Liver (tissue), 3 donors: ENCODE results near the gene TMEM244.

Source experiments
- FOXA1 ChIP-seq: IDR thresholded peaks from 2 replicates; pipeline ENCODE4 v1.6.1; 2016; ENCODE audit warnings: antibody characterized with exemption
- GABPA ChIP-seq, 2 donors: IDR thresholded peaks in 1 of 2; conservative IDR thresholded peaks in 1 of 2; 2 replicates each; pipeline ENCODE4 v1.6.1; 2016; ENCODE audit warnings: antibody characterized with exemption in 2 of 2, mild to moderate bottlenecking in 1 of 2, moderate library complexity in 1 of 2
- JUND ChIP-seq, 2 donors: IDR thresholded peaks; 2 replicates each; pipeline ENCODE4 v1.6.1; 2016; ENCODE audit warnings: antibody characterized with exemption in 2 of 2
- RAD21 ChIP-seq, 2 donors: IDR thresholded peaks; 2 replicates each; pipeline ENCODE4 v1.6.1; 2016; ENCODE audit warnings: antibody characterized with exemption in 2 of 2, mild to moderate bottlenecking in 2 of 2
- RXRA ChIP-seq, 2 donors: IDR thresholded peaks; 2 replicates each; pipeline ENCODE4 v1.6.1; 2017 to 2018; ENCODE audit warnings: antibody characterized with exemption in 2 of 2, mild to moderate bottlenecking in 1 of 2
- TAF1 ChIP-seq: conservative IDR thresholded peaks from 2 replicates; pipeline ENCODE4 v1.6.1; 2016; ENCODE audit warnings: antibody characterized with exemption, mild to moderate bottlenecking
- YY1 ChIP-seq: IDR thresholded peaks from 2 replicates; pipeline ENCODE4 v1.6.1; 2016; ENCODE audit warnings: antibody characterized with exemption, mild to moderate bottlenecking
- TF ChIP-seq, protein P1 (sequence below): IDR thresholded peaks from 2 replicates; pipeline ENCODE4 v1.6.1; 2016; ENCODE audit warnings: antibody characterized with exemption
- TF ChIP-seq, protein P2 (sequence below): fragments of 150-350 bp; IDR thresholded peaks from 2 replicates; pipeline ENCODE4 v1.5.1; 2017; ENCODE audit warnings: improper control_type of control experiment, low read depth, low read length; ENCODE audit not compliant: missing input control
- TF ChIP-seq, protein P3 (sequence below): IDR thresholded peaks from 2 replicates; pipeline ENCODE4 v1.6.1; 2016; ENCODE audit warnings: antibody characterized with exemption
- TF ChIP-seq, protein P4 (sequence below): IDR thresholded peaks from 2 replicates; pipeline ENCODE4 v1.6.1; 2016; ENCODE audit warnings: antibody characterized with exemption, mild to moderate bottlenecking
- donor health status: healthy.
- donor health status: healthy.

- TF ChIP-seq, protein P1, sequence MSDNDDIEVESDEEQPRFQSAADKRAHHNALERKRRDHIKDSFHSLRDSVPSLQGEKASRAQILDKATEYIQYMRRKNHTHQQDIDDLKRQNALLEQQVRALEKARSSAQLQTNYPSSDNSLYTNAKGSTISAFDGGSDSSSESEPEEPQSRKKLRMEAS: no peak
- TF ChIP-seq YY1 (no peak), RXRA (IDR thresholded peaks at IDR 0.05) (no peak), FOXA1 (no peak), JUND (IDR thresholded peaks at IDR 0.05) (no peak), TAF1 (no peak), RAD21 (IDR thresholded peaks at IDR 0.05) (no peak), GABPA (IDR thresholded peaks at IDR 0.05 in 1 of 2, conservative IDR thresholded peaks at IDR 0.05 in 1 of 2) (no peak)
- TF ChIP-seq, protein P2, sequence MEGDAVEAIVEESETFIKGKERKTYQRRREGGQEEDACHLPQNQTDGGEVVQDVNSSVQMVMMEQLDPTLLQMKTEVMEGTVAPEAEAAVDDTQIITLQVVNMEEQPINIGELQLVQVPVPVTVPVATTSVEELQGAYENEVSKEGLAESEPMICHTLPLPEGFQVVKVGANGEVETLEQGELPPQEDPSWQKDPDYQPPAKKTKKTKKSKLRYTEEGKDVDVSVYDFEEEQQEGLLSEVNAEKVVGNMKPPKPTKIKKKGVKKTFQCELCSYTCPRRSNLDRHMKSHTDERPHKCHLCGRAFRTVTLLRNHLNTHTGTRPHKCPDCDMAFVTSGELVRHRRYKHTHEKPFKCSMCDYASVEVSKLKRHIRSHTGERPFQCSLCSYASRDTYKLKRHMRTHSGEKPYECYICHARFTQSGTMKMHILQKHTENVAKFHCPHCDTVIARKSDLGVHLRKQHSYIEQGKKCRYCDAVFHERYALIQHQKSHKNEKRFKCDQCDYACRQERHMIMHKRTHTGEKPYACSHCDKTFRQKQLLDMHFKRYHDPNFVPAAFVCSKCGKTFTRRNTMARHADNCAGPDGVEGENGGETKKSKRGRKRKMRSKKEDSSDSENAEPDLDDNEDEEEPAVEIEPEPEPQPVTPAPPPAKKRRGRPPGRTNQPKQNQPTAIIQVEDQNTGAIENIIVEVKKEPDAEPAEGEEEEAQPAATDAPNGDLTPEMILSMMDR: no peak
- TF ChIP-seq, protein P3, sequence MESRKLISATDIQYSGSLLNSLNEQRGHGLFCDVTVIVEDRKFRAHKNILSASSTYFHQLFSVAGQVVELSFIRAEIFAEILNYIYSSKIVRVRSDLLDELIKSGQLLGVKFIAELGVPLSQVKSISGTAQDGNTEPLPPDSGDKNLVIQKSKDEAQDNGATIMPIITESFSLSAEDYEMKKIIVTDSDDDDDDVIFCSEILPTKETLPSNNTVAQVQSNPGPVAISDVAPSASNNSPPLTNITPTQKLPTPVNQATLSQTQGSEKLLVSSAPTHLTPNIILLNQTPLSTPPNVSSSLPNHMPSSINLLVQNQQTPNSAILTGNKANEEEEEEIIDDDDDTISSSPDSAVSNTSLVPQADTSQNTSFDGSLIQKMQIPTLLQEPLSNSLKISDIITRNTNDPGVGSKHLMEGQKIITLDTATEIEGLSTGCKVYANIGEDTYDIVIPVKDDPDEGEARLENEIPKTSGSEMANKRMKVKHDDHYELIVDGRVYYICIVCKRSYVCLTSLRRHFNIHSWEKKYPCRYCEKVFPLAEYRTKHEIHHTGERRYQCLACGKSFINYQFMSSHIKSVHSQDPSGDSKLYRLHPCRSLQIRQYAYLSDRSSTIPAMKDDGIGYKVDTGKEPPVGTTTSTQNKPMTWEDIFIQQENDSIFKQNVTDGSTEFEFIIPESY: no peak
- TF ChIP-seq, protein P4, sequence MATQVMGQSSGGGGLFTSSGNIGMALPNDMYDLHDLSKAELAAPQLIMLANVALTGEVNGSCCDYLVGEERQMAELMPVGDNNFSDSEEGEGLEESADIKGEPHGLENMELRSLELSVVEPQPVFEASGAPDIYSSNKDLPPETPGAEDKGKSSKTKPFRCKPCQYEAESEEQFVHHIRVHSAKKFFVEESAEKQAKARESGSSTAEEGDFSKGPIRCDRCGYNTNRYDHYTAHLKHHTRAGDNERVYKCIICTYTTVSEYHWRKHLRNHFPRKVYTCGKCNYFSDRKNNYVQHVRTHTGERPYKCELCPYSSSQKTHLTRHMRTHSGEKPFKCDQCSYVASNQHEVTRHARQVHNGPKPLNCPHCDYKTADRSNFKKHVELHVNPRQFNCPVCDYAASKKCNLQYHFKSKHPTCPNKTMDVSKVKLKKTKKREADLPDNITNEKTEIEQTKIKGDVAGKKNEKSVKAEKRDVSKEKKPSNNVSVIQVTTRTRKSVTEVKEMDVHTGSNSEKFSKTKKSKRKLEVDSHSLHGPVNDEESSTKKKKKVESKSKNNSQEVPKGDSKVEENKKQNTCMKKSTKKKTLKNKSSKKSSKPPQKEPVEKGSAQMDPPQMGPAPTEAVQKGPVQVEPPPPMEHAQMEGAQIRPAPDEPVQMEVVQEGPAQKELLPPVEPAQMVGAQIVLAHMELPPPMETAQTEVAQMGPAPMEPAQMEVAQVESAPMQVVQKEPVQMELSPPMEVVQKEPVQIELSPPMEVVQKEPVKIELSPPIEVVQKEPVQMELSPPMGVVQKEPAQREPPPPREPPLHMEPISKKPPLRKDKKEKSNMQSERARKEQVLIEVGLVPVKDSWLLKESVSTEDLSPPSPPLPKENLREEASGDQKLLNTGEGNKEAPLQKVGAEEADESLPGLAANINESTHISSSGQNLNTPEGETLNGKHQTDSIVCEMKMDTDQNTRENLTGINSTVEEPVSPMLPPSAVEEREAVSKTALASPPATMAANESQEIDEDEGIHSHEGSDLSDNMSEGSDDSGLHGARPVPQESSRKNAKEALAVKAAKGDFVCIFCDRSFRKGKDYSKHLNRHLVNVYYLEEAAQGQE: no peak
These were observed 75.9 kb downstream of the TMEM244 start for GRCh38 chr6:129785047-129785755.
